Tibial nerve (tissue), 4 donors: Measurements from ENCODE around the gene MIEN1.

ENCODE experiments used
- CTCF ChIP-seq, 5 experiments: fragments of 200-600 bp in 3 of 5; fragments of 450-650 bp in 2 of 5; sonication (generic) in 3 of 5; IDR thresholded peaks; one replicate each; pipeline ENCODE4 v1.5.1; 2016 to 2019; ENCODE audit warnings: antibody characterized with exemption in 5 of 5, mild to moderate bottlenecking in 3 of 5, moderate library complexity in 2 of 5
- EP300 ChIP-seq, 2 donors: sonication (generic); formaldehyde crosslinking; IDR thresholded peaks; one replicate each; pipeline ENCODE4 v1.6.1; 2017; ENCODE audit warnings: antibody characterized with exemption in 2 of 2, mild to moderate bottlenecking in 1 of 2

- TF ChIP-seq EP300 (IDR thresholded peaks at IDR 0.05) (no peak), CTCF (IDR thresholded peaks at IDR 0.05) (no peak)
Measured at GRCh38 chr17:39714234-39714633, 16.1 kb downstream of the MIEN1 start.
